ENCODE measurements around the gene UBE2E2. TPM values are rescaled to one million over a fixed set of nuclear protein-coding genes. Genes with fewer than 3 reads are reported as not detected.

Gene UBE2E2
- total and polyA plus RNA-seq, 2 of the 13 experiments (the other 11 are each of a cell fraction or from before 2014, with no cell fraction given): 0.77 to 1.5 TPM

GRCh38 chr3:23573827-23574226, 370.7 kb downstream of the UBE2E2 start:
- H3K27me3 ChIP-seq (ENCODE audit: control insufficient read depth in 1 of 2, insufficient read depth in 2 of 2, low read length in 2 of 2): no peaks in the 10 kb centered on the region
- ChIA-PET CTCF (ENCODE audit: low intra/inter-chr PET ratio, low total read pairs) (no interaction called here), POLR2A (no interaction called here)
- intact Hi-C loops (cut with micrococcal nuclease; ENCODE audit: unreplicated experiment) (no loop called here), in situ Hi-C loops (cut with HindIII; ENCODE audit: extremely low pct_ligation_motif_present, low pct_unique_long_range_greater_than_20kb) (no loop called here)
- H4K20me1 ChIP-seq (ENCODE audit: insufficient read depth, low read length): no peaks in the 10 kb centered on the region
- no peaks in the 10 kb centered on the region for H3K9me3 ChIP-seq (ENCODE audit: low read length)
- TF ChIP-seq FOXJ3 (CRISPR knock-in tag; IDR thresholded peaks at IDR 0.05; ENCODE audit: borderline replicate concordance) (no peak), TEF (CRISPR knock-in tag; IDR thresholded peaks at IDR 0.05) (no peak), PBX3 (CRISPR knock-in tag; IDR thresholded peaks at IDR 0.05; ENCODE audit: borderline replicate concordance) (no peak), ZNF451 (CRISPR knock-in tag; IDR thresholded peaks at IDR 0.05) (no peak), MXD3 (CRISPR knock-in tag; IDR thresholded peaks at IDR 0.05) (no peak), ZNF562 (CRISPR knock-in tag; IDR thresholded peaks at IDR 0.05; ENCODE audit: borderline replicate concordance) (no peak), ZNF513 (CRISPR knock-in tag; conservative IDR thresholded peaks at IDR 0.05) (no peak), ZNF878 (CRISPR knock-in tag; IDR thresholded peaks at IDR 0.05) (no peak), E2F5 (CRISPR knock-in tag; conservative IDR thresholded peaks at IDR 0.05) (no peak), HOXA9 (CRISPR knock-in tag; IDR thresholded peaks at IDR 0.05; ENCODE audit: borderline replicate concordance) (no peak), IRX3 (CRISPR knock-in tag; IDR thresholded peaks at IDR 0.05; ENCODE audit: borderline replicate concordance, low read depth) (no peak), CEBPG (CRISPR knock-in tag; IDR thresholded peaks at IDR 0.05) (no peak), ZNF589 (CRISPR knock-in tag; conservative IDR thresholded peaks at IDR 0.05) (no peak), ELF3 (CRISPR knock-in tag; IDR thresholded peaks at IDR 0.05) (no peak)
- DNase-seq (ENCODE audit: low spot score) (no peak), FAIRE-seq (no peak), ATAC-seq (no peak)
- H3K27ac ChIP-seq (ENCODE audit: extremely low read length, insufficient read depth, low read length): no peak overlapping the region
- H3K36me3 ChIP-seq (replicated peaks in 1 of 2; ENCODE audit: control insufficient read depth in 1 of 2, insufficient read depth in 2 of 2, low read length in 2 of 2): no peaks in the 10 kb centered on the region
- no peak overlapping the region for H3K9ac ChIP-seq (ENCODE audit: insufficient read depth, low read depth, low read length)
- no peak overlapping the region for H3K4me3 ChIP-seq (replicated peaks in 1 of 3; ENCODE audit: insufficient read depth in 1 of 3, low read depth in 2 of 3, low read length in 3 of 3)
- 26% methylated on average over 3 of the region's 3 CpGs for WGBS (ENCODE audit: low lambda C conversion rate)
- BruUV-seq (replicated peaks): no TSS peak
- no peaks in the 10 kb centered on the region for H3K4me1 ChIP-seq (ENCODE audit: insufficient read depth, low read length)
- no peak overlapping the region for H2AFZ ChIP-seq (ENCODE audit: low read length)
- no peaks in the 10 kb centered on the region for H3K79me2 ChIP-seq (ENCODE audit: insufficient read depth, low read length)
- H3K4me2 ChIP-seq (ENCODE audit: low read depth, low read length): no peak overlapping the region

Data from HepG2 (cell line).